Brain pericyte (primary cell): ENCODE data around the gene ABCC8.
"Not testable (repeated sequence)": the region's sequence is repeated elsewhere in the genome, so short reads cannot be mapped to it uniquely, and the experiment has no call there.

Experiments
- DNase-seq: peaks from one replicate; pipeline ENCODE4 v3.0.0-alpha.2; 2012; ENCODE audit warnings: low read depth, low spot score

Gene ABCC8

DNA sequence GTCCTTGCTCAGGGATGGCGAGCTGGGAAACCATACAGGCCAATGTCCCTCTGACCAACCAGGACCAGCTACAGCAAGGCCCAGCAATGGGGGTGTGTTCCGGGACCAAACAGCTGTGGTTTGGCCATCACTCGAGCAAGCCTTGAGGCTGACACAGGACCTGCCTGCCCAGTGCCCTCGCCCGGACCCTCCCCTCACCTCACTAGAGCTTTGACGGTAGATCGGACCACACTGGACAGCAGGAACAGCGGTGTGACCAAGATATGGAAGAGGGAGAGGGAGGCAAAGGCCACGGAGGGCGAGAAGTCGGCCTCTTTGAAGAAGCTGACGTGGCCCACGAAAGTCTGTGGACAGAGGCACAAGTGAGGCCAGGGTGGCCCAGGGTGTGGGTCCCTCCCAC, 46.0 kb downstream of the ABCC8 start:
- DNase-seq = no peak

DNA sequence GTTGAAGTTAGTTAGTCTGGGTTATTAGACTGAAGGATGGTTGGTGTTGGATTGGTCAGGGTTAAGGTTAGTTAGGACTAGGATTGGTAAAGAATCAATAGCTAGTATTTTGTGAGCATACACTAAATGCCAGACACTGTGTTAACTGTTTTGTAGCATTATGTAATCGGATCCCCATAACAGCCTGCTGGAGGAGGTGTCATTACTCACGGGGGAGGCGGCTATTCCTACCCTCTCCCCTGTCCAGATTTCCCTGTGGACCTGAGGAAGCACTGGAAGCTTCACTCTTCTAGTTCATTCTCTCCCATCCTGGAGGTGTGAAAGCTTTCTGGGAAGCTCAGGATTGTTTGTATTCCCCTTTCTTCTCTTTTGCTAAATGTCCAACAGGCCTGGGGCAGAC, 47.7 kb downstream of the ABCC8 start:
- no peak for DNase-seq

DNA sequence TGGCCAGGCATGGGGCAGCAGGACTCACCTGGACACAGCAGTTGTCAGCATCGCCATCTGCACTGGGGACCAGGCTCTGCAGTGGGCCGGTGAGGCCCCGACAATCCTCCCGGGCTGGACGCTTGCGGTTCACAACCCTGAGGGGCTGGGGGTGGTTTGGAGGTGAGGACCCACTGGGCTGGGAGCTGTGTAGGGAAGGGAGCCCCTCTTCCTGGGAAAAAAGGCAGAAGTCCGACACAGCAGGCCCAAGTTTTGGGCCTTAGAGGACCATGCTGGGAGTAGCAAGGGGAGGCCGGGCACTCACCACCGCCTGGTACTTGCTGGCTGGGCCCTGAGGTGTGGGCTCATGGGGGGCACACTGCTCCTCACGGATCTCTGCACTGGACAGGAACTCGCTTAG, 48.4 kb downstream of the ABCC8 start:
- DNase-seq = no peak

DNA sequence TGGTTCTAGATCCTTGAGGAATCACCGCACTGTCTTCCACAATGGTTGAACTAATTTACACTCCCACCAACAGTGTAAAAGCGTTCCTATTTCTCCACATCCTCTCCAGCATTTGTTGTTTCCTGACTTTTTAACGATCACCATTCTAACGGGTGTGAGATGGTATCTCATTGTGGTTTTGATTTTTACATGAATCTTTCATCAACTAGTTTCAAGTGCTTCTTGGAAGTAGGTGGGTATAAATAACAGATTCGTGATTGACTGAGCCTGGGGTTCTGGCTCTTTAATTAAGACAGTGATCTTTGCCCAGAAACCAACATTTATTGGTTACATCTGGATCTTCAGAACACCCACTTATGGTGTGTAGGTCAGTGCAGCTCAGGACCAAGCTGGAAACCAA, 50.4 kb downstream of the ABCC8 start:
- not testable (repeated sequence) for DNase-seq

DNA sequence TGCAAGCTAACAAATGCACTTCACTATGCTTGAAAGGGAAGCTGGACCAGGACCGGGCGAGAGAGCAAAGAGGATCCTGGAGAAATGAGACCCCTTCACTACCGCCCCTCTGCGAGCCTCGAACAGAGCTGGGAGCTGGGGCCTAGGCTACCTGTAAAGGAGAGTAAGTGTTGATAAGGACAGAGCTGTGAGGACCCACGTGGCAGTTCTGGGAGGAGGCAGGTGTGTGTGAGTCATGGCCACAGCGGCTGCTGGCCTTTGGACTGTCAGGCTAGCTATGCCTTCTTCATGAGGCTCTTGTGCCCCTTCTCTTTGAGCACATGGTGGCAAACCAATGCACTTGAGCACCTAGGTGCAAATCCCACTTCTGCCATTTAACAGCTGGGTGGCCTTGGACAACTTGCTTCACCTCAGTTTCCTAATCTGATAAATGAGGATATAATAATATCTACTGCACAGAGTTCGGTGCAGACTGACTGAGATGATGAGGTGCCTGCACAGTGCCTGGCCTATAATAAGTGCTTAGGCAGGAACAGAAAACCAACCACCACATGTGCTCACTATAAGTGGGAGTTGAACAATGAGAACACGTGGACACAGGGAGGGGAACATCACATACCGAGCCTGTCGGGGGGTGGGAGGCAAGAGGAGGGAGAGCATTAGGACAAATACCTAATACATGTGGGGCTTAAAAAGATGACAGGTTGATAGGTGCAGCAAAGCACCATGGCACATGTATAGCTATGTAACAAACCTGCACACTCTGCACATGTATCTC, 52.9 kb downstream of the ABCC8 start:
- no peak for DNase-seq

DNA sequence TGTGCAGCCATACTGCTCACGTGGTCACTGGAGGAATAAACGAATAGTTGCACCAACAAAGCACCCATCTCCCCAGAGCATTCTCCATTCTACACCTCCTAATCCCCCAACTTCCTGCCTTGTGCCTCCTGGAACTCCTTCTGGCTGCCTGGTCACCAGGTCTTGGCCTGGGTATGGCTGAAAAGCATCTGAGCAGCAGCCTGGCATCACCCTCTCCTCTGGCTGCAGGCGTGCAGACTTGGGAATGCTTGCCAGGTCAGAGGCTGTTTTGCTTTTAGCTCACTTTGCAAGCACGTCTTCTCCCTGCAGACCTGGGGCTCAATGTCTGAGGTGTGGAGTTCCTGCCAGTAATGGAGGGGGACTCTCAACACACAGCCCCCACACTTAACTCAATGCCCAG, 54.9 kb downstream of the ABCC8 start:
- no peak for DNase-seq

DNA sequence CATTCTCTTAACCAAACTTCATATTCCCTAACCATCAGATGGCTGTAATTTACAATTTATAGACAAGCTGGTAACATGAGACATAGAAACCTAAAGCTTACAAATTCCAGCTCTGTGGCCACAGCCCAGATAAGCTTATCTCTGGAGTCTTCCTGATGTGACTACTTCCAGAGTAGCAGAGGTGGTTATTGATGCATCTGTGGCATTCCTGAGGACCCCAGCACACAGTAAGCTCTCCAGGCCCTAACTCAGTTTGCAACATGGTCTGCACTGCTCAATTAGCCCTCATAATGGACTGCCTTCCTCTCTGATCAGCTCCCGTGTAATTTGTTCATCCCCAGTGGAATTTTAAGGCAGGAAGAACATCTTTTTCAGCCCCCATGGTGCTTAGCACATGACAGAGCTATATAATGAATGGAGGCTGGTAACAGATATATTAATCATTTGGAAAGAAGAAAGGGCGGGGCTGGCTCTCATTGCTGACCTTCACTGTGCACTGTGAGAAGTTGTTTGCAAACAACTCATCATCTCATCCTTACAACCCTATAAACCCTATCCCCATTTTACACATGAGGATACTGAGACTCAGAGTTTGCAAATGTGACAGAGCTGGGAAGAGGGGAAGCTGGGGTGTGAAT, 58.1 kb downstream of the ABCC8 start:
- DNase-seq = no peak

DNA sequence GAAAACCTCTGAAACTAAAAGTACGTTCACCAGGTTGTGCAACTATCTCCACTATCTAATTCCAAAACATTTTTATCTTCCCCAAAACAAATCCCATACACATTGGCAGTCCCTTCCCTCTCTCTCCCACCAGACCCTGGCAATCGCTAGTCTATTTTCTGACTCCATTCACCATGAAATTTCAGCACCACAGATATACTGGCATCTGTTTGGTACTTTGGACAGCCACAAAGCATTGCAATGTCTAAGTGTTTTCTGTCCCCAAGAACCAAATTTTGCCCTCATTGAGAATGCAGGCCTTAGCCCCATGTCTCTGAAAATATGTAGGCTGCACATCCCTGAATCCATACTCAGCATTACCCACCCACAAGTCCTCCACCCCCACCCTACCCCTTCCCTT, 60.2 kb downstream of the ABCC8 start:
- no peak for DNase-seq

DNA sequence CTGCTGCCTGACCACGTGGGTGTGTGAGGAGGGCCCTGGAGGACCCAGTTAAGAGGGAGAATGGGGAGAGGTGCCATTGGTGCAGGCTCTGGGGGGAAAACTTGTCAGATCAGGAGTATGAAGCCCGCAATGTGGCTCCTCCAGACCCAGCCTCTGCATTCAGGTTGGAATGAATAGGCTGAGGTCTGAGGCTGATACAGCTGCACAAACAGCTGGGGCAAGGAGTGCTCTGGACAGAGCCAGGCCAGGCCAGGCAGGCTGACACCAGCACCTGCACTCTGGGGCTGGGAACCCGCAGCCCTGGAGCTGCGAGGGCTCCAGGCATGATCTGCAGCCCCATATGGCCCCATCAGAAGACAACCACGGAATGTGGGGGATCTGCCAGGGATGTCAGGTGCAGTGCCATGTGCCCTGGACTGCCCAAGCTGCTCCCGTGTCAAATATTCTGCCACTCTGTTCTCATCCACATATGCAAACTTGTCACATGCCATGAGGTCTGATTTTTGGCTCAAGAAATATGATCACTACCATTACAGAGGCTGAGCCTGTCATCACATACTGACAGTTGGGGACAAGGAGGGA, 61.0 kb downstream of the ABCC8 start:
- DNase-seq = no peak

DNA sequence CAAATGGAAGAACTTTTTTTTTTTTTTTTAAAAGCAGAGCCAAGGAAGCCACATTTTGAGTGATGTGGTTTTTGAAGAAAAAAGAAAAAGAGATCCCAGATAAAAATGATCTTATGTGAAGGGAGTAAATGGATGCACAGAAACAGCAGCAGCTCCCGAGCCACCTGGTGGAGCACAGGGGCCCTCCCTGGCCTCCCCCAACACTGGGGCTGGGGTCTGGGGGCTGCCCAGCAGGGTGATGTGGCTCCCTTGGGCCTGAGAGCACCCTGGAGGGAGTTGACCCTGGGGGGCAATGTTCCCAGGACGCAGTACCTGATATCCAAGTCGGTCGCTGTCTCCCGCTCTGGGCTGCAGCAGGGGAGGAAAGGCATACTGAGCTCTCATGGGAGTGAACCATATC, 61.7 kb downstream of the ABCC8 start:
- no peak for DNase-seq

DNA sequence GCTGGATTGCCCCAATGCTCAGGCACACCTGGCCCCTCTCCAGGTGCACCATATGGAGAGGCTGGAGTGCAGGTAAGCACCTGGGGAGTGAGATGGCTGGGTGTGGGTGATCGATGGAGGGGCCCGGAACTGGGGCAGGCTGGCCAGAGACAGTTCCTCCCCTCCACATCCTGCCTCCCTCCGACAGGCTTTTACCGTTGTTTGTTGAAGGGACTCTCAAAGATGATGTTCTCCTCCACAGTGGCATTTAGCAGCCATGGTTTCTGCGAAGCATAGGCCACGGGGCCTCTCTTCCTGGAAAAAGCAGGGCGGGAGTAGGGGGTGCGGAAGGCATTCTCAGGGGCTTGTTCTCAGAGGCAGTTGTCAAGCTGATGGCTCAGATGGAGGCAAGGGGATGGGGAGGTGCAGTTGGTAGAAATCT, 62.3 kb downstream of the ABCC8 start:
- no peak for DNase-seq

DNA sequence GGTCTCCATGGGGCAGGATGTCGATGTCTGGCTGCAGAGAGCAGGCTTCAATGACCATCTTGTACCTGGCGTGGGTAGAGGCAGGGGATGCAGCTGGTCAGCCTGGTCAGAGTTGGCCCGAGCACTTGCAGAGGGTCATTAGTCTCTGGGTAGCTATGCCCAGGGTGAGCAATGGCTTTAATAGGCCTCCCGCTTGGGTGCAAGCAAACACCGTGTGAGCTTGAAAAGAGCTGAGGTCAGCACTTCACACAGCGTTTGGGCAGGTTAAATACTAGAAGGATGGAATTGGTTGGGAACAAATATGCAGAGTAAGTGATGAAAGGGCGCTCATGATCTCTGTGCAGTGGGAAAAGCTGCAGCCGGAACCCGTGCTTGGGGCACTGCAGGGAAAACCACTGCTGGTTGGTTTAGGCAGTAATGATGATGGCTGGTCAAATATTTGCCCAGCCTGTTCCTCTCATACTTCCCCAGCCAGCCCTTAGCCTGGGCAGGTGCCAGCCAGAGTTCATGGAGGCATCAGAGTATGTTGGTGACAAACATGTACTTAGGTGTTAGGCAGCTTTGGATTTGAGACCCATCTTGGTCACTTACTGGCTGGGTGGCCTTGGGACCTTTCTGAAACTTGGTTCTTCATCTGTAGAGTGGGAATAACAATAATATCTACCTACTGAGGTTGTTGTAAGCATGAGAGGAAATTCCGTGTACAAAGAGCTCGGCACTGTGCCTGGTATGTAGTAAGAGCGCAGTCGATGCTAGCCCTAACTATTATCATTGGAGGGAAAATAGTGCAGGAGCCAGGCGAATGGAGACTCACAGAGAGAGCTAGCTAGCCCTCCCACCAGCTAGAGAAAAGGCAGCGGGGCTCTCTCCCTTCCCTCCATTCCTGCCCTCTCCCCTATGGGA, 63.0 kb downstream of the ABCC8 start:
- DNase-seq = no peak

DNA sequence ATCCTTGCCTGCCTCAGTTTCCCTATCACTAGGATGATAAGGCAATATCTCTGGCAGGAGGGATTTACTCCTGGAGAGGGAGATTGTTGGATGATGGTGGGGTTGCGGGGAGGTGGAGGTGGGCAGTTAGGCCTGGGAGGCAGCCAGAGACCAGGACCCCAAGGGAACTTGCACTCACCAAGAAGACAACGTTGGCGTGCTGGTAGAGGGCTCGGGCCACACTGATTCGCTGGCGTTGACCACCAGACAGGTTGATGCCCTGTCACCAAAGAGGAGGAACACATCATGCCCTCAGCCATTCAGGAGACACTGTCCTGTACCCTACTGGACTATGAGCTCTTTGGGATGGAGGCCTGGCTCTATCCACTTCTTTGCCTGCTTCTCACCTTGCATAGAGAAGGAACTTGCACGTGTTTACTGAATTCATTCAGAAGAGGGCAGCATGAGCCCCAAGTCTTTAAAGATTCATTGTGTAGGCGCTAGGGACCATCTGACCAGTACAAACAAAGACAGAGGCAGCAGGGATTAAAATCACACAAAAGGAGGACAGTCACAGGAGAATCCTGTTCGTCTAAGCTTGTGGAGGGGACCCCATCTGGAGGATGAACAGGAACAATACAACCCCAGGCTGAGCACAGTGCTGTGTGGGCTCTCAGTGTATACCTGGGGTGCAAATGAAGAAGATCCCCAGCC, 64.0 kb downstream of the ABCC8 start:
- DNase-seq = no peak

DNA sequence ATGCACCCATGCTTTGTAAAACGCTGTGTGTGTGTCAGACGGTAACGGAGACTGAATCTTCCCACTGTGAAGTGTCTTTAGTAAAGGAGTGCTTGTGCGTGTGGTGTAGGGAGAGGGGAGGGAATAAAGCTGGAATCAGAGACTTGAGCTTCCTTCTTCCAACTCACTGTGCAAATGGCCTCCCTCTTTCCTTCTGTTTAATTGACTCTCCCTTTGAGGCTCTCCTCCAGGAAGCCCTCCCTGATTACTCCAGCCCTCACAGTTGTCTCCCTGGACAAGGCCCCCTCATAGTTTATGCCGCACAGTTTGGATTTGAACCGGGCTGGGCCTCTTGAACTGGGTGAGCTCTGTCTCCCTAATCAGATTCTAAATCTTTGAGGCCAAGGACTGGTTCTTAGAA, 65.2 kb downstream of the ABCC8 start:
- no peak for DNase-seq

DNA sequence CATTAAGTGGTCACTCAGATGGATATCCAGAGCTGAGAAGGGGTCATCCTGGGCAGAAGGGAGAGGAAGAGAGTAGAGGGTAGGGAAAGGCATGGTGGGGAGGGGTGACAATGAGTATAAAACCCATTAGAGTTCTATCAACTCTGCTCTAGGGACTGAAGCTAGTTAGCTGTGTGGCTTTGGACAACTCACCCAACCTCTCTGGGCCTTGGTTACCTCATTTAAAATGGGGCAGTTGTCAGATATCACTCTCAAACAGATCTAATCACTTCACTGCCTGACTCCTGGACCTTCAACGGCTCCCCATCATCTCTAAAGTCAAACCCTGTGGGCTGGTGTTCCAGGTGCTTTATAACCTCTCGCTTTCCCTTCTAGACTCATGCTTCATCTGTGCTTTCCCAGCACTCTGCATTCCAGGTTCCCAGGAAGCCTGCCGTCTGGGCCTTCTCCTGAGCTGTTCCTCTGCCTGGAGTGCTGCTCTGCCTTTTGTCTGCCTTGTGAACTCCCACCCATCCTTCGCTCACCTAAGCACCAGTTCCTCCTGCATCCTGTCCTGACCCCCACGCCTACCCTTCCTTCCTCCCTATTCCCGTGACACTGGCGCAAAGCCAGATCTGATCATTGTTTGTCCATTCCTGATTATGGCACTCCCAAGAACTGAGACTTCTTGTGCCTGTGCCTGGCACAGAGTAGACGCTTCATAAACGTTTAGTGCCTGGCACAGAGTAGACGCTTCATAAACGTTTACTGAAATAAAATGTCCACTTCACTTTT, 65.9 kb downstream of the ABCC8 start:
- no peak for DNase-seq

DNA sequence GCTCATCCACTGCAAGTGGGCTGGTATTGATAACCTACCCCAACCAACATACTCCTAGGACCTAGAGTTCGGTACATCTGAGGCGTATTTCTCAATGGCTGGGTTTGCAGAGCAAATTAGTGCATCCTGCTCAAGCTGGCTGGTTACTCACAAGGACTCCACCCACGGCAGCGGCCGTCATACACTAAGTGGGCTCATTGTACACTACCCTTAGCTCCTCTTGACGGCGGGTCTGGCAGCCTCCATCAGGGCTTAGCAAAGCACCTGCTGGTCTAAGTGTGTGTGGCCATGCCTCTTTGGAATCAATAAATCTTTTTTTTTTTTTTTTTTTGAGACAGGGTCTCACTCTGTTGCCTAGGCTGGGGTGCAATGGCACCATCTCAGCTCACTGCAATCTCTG, 68.0 kb downstream of the ABCC8 start:
- DNase-seq = no peak

DNA sequence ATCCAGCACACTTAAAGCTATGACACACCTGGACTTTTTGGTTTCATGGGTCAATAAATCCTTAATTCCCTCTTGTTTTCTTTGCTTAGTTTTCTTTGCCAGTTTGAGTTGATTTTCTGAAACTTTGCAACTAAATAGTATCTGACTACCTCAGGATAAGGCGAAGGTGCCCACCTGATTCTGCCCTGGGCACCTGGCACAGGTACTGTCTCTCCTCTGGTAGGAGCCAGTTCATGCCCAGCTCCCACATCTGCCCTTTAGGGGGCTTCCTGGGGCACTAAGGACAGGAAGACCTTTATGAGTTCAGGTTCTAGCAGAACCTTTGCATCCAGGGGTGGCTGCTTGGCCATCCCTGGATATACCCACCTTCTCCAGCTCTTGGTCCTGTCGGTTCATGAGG, 68.6 kb downstream of the ABCC8 start:
- DNase-seq = no peak

DNA sequence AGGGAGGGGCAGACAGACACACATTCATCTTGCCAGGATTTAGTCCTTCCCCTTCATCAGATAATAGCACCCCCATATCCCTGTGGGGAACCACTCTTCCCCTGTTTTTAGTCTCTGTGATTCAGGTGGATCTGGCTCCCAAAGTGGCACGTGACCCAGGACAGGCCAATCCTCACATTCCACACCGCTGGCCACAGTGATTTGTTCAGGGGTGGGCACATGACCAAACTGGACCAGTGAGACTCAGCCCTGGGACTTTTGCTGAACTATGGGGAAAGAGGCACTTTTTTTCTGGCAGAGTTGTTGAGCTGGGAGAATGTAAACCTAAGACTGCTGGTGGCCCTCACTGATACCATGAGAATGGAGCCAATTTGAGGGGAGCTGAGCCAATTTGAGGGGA, 69.1 kb downstream of the ABCC8 start:
- DNase-seq = no peak

DNA sequence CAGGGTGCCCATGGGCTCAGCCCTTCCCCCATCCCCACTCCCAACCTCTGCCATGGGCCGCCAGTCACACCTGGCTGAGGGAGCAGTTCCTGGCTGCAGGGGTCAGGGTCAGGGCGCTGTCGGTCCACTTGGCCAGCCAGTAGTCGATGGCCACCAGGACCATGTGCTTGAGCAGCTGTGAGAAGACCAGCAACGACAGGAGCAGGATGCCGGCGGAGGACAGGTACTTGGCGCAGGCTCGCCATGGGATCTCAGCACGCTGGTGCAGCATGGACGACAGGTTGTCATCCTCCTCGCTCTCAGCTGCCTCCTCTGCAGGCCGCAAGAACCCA, 69.9 kb downstream of the ABCC8 start:
- no peak for DNase-seq

DNA sequence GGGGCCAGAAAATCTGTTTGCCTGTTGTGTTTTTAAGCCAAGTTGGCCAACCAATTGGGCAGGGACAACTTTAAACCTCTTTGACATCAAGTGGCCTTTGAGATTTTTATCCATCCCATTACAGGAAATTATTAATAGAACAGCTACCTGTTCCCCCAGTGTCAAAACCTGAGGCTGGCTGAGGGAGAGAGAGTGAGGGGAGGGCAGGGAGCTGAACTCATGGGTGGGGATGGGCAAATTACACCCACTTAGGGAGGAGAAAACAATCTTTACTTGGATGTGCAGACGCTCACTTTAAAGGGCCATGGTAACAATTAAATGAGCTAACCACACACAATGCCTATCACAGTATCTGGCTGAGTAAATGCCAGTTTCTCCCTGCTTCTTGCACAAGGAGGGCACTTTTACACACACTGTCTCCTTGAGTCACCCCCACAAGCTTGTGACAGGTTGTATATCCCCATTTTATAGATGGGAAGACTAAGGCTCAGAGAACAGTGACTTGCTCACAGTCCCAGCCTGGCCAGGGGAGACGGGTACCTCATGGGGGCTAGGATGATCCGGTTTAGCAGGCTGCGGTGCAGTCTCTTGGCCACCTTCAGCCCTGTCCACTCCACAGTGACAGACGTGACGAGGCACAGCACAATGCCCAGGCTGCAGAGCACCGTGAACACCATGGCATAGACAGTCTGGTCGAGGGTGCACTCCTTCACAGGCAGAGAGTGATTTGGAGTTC, 70.4 kb downstream of the ABCC8 start:
- DNase-seq = no peak
